ENCODE data around the gene TMEM222.

The TMEM222 gene

GRCh38 chr1:27345272-27345671 lies 23.3 kb downstream of the TMEM222 start:
- H3K9me3 Mint-ChIP-seq: no peaks in the 10 kb centered on the region
- peak overlapping the region; percentile 26 for H3K27ac Mint-ChIP-seq
- DNase-seq (ENCODE audit: low spot score in 2 of 2) (no peak), ATAC-seq (no peak)
- H3K36me3 Mint-ChIP-seq: peaks cover 45% of the 10 kb centered on the region
- H3K4me1 Mint-ChIP-seq: peaks cover 71% of the 10 kb centered on the region
- peak overlapping the region; percentile 15 for H3K4me3 Mint-ChIP-seq

GRCh38 chr1:27346357-27346756 lies 24.4 kb downstream of the TMEM222 start:
- DNase-seq (ENCODE audit: low spot score in 2 of 2) (no peak), ATAC-seq (no peak)
- Mint-ChIP-seq H3K4me3 (peak overlapping the region; percentile 7), H3K4me1 (peaks cover 60% of the 10 kb centered on the region), H3K36me3 (peaks cover 53% of the 10 kb centered on the region), H3K27ac (peak overlapping the region; percentile 86), H3K9me3 (no peaks in the 10 kb centered on the region)

- H3K36me3 Mint-ChIP-seq: peaks cover 60% of the 10 kb centered on the region
- H3K4me3 Mint-ChIP-seq: no peak overlapping the region
- H3K9me3 Mint-ChIP-seq: no peaks in the 10 kb centered on the region
- DNase-seq (ENCODE audit: low spot score in 2 of 2) (no peak), ATAC-seq (no peak)
- peaks cover 52% of the 10 kb centered on the region for H3K4me1 Mint-ChIP-seq
- H3K27ac Mint-ChIP-seq: peak overlapping the region; percentile 68
These were observed 25.1 kb downstream of the TMEM222 start for GRCh38 chr1:27346991-27347624.

DNA sequence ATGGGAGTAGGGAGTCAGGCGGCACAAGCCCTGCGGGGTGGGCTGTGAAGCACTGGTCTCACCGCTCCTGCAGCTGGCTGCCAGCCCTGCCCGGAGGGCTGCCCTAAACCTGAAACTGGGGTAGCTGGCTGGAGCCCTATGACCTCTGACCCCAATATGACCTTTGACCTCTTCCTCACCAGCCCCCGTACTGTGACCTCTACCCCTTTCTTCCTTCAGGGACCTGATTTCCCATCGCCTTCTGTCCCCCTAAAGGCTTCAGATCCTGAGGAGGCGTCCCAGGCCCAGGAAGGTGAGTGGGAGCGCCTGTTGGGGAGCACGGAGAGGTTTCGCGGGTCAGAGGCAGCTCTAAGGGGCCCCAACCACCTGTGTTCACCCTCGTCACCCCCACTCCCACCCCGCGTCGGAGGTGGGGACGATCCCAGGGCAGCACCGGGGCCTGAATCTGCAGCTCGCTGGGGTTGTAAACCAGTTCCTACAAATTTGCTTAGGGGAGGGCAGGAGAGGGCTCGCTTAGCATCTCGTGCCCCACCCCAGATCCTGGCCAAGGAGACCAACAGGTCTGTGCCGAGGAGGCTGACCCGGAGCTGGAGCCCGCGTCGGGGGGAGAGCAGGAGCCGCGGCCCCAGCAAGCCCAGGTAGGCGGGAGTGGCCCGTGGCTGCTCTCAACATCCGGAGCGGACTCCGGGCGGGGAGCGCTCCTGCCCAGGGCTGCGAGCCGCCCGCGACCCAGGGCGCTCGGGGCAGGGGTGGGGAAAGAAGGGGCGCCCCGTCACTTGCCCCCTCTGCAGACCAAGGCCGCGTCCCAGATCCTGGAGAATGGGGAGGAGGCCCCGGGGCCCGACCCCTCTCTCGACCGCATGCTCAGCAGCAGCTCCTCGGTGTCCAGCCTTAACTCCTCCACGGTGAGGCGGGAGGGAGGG lies 27.2 kb downstream of the TMEM222 start:
- Mint-ChIP-seq H3K36me3 (peaks cover 49% of the 10 kb centered on the region), H3K27ac (peak overlapping the region; percentile 84), H3K9me3 (no peaks in the 10 kb centered on the region), H3K4me3 (peak overlapping the region; percentile 50), H3K4me1 (peaks cover 35% of the 10 kb centered on the region)
- DNase-seq (ENCODE audit: low spot score in 2 of 2) (no peak), ATAC-seq (peak; percentile 70)

- peaks cover 31% of the 10 kb centered on the region for H3K4me1 Mint-ChIP-seq
- no peaks in the 10 kb centered on the region for H3K9me3 Mint-ChIP-seq
- DNase-seq (ENCODE audit: low spot score in 2 of 2): no peak
- peak; percentile 50 for ATAC-seq
- H3K27ac Mint-ChIP-seq: no peak overlapping the region
- H3K36me3 Mint-ChIP-seq: peaks cover 54% of the 10 kb centered on the region
- no peak overlapping the region for H3K4me3 Mint-ChIP-seq
These were observed 28.1 kb downstream of the TMEM222 start for GRCh38 chr1:27349784-27350662.

GRCh38 chr1:27350663-27351540 lies 28.9 kb downstream of the TMEM222 start:
- peaks cover 33% of the 10 kb centered on the region for H3K4me1 Mint-ChIP-seq
- ATAC-seq (no peak), DNase-seq (ENCODE audit: low spot score in 2 of 2) (no peak)
- no peaks in the 10 kb centered on the region for H3K9me3 Mint-ChIP-seq
- no peak overlapping the region for H3K4me3 Mint-ChIP-seq
- peaks cover 59% of the 10 kb centered on the region for H3K36me3 Mint-ChIP-seq
- H3K27ac Mint-ChIP-seq: peak overlapping the region; percentile 72

DNA sequence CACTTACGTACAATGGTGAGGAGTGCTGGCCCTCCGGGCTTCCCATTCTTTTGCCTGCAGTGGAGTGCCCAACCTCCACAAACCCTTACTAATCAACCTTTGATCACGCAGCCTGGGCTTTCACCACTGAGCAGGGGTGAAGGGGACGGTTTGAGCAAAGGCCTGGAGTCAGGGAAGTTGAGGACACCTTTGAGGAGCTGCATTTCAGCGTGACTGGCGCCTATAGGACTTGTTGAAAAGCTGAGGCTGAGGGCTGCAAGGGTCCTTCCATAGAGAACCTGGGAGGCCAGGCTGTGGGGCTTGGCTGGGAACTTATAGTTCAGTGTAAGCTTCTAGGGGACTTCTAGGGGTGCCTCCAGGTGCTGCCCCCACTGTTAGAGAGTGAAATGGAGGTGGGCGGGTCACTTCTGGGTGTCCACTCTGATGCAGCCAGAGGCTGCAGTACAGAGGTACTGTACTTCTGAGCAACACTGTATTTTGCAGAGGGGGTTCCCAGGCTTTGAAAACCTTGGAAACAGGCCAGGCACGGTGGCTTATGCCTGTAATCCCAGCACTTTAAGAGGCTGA lies 29.7 kb downstream of the TMEM222 start:
- Mint-ChIP-seq H3K4me1 (peaks cover 28% of the 10 kb centered on the region), H3K9me3 (no peaks in the 10 kb centered on the region), H3K36me3 (peaks cover 59% of the 10 kb centered on the region), H3K4me3 (no peak overlapping the region), H3K27ac (peak overlapping the region; percentile 72)
- DNase-seq (ENCODE audit: low spot score in 2 of 2) (no peak), ATAC-seq (no peak)

GRCh38 chr1:27353166-27353565 lies 31.2 kb downstream of the TMEM222 start:
- Mint-ChIP-seq H3K27ac (peak overlapping the region; percentile 58), H3K9me3 (no peaks in the 10 kb centered on the region), H3K4me1 (peaks cover 31% of the 10 kb centered on the region), H3K36me3 (peaks cover 61% of the 10 kb centered on the region), H3K4me3 (no peak overlapping the region)
- no peak for ATAC-seq
- DNase-seq (ENCODE audit: low spot score in 2 of 2): no peak

DNA sequence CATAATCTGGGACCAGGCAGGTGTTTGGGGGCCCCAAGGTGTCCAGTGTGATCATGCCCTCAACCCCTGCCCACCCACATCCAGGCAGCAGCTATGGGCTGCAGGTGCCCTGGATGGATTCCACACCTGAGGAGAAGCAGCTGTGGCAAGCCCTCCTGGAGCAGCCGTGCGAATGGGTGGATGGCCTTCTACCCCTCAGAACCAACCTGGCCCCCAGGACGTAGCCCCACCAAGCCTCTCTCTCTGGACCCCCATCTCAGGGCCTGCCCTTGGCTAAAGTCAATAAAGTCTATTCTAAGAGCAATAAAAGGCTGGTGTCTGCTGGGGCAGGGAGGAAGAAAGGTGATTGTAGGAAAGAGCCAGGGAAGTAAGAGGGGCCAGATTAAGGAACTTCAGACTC lies 31.7 kb downstream of the TMEM222 start:
- peaks cover 31% of the 10 kb centered on the region for H3K4me1 Mint-ChIP-seq
- H3K27ac Mint-ChIP-seq: peak overlapping the region; percentile 58
- DNase-seq (ENCODE audit: low spot score in 2 of 2) (no peak), ATAC-seq (no peak)
- H3K9me3 Mint-ChIP-seq: no peaks in the 10 kb centered on the region
- H3K36me3 Mint-ChIP-seq: peaks cover 61% of the 10 kb centered on the region
- no peak overlapping the region for H3K4me3 Mint-ChIP-seq

DNA sequence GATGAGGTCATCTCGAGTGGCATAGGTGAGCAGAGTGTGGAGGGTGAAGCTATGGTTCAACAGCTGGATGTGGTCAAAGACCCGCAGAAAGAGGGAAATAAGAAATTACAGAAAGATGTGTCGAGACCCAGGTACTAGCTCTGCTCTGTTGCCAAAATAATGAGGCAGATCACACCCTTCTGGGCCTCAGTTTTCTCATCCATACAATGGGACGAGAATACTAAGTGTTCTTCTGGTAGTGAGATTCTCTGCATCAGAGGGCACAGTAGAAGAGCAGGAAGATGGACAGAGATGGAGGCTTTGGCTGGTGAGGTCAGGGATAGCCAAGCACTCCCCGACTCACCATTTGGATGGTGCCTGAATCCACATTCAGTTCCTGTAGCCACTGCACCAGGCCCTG lies 33.7 kb downstream of the TMEM222 start:
- no peak for DNase-seq (ENCODE audit: low spot score in 2 of 2)
- Mint-ChIP-seq H3K9me3 (no peaks in the 10 kb centered on the region), H3K4me3 (peak overlapping the region; percentile 86), H3K27ac (peak overlapping the region; percentile 83), H3K4me1 (peaks cover 43% of the 10 kb centered on the region), H3K36me3 (peaks cover 55% of the 10 kb centered on the region)
- ATAC-seq: no peak

- Mint-ChIP-seq H3K4me1 (peaks cover 43% of the 10 kb centered on the region), H3K4me3 (peak overlapping the region; percentile 86), H3K9me3 (no peaks in the 10 kb centered on the region), H3K36me3 (peaks cover 52% of the 10 kb centered on the region), H3K27ac (peak overlapping the region; percentile 83)
- DNase-seq (ENCODE audit: low spot score in 2 of 2) (no peak), ATAC-seq (no peak)
These were observed 34.3 kb downstream of the TMEM222 start for GRCh38 chr1:27356277-27356618.

DNA sequence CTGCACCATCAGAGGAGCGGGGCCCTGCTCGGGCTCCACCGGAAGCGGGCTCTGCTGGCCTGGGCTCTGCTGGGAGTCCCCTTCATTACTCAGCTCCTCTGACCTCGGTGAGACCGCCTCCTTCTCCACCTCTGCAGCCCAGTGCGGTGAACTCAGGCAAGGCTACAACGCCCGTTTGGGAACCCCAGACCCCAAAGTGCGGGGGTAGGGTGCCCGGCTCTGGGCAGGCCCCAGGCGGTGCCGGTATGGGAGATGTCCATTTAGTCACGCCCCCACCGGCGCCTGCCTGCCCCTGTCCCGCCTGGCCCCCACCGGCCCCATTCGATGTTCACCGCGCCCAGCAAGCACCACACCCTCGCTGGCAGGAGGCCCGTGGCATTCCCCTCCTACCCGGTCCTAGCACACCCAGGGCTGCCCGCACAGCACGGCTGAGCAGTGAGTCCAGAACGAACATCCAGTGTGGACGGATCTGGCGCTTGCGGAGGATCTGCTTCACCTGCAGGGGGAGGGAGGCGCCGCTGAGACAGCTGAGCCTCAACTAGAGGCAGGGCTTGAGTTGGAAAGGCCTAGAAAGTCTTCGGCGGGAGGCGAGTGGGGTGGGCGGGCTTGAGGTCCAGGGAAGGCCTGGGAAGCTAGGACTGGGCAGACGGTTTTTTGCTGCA lies 34.8 kb downstream of the TMEM222 start:
- Mint-ChIP-seq H3K4me1 (peaks cover 43% of the 10 kb centered on the region), H3K9me3 (no peaks in the 10 kb centered on the region), H3K36me3 (peaks cover 47% of the 10 kb centered on the region), H3K4me3 (peak overlapping the region; percentile 86), H3K27ac (peak overlapping the region; percentile 83)
- ATAC-seq (peak; percentile 86), DNase-seq (ENCODE audit: low spot score in 2 of 2) (peak; percentile 46 to 78)

- H3K27ac Mint-ChIP-seq: peak overlapping the region; percentile 83
- H3K9me3 Mint-ChIP-seq: no peaks in the 10 kb centered on the region
- peaks cover 43% of the 10 kb centered on the region for H3K36me3 Mint-ChIP-seq
- H3K4me1 Mint-ChIP-seq: peaks cover 43% of the 10 kb centered on the region
- DNase-seq (ENCODE audit: low spot score in 2 of 2): peak; percentile 77 to 92
- ATAC-seq: peak; percentile 56
- peak overlapping the region; percentile 86 for H3K4me3 Mint-ChIP-seq
These were observed 35.5 kb downstream of the TMEM222 start for GRCh38 chr1:27357281-27358037.

All from stimulated activated effector memory CD8-positive, alpha-beta T cell treated with anti-CD3 and anti-CD28 coated beads, Interleukin-12 subunit alpha, Interleukin-12 subunit beta, amount 100 ng/mL, for 72 hours (primary cell).